Measurements from ENCODE around the gene SCN4B. TPM values are rescaled to one million over a fixed set of nuclear protein-coding genes. Genes with fewer than 3 reads are reported as not detected.
A peak's percentile ranks its signal among the peaks of the same experiment; 100 is the strongest.

Gene SCN4B
- total RNA-seq, 1 donor from 2014 or later: 1.9 TPM

DNA sequence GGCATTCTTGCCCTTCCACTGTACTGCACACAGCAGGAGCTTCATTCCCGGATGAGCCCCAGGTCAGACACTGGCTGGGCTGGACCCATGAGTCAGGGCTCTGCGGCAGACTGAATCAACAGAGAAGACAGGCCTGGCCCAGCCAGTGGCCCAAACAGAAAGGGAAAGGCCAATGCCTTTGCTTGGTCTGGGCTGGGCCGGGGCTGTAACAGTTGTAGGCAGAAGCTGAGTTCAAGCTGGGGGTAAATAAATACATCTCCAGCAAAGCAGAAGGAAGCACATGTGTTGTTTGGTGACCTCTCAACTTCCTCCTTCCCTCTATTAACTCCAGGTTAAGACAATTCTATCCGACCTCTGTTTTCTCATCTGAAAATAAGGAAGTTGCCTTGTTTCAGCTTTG lies 64.1 kb downstream of the SCN4B start:
- Mint-ChIP-seq H3K4me1 (peaks cover 3% of the 10 kb centered on the region), H3K9me3 (no peaks in the 10 kb centered on the region), H3K27ac (no peak overlapping the region), H3K4me3 (no peak overlapping the region), H3K27me3 (ENCODE audit: low read depth) (peaks cover 5% of the 10 kb centered on the region), H3K36me3 (no peaks in the 10 kb centered on the region)
- no peak for TF ChIP-seq CTCF (IDR thresholded peaks at IDR 0.05; ENCODE audit: unreplicated experiment)
- no peak for DNase-seq (ENCODE audit: low spot score in 2 of 2, unreplicated experiment in 2 of 2)

- Mint-ChIP-seq H3K27ac (no peak overlapping the region), H3K9me3 (no peaks in the 10 kb centered on the region), H3K4me1 (peaks cover 7% of the 10 kb centered on the region), H3K4me3 (no peak overlapping the region), H3K27me3 (ENCODE audit: low read depth) (peaks cover 5% of the 10 kb centered on the region), H3K36me3 (no peaks in the 10 kb centered on the region)
- TF ChIP-seq CTCF (IDR thresholded peaks at IDR 0.05; ENCODE audit: unreplicated experiment): no peak
- no peak for DNase-seq (ENCODE audit: low spot score in 2 of 2, unreplicated experiment in 2 of 2)
These were observed 64.7 kb downstream of the SCN4B start for GRCh38 chr11:118087931-118088330.

GRCh38 chr11:118086913-118087768 lies 65.5 kb downstream of the SCN4B start, which contains the start of gene SMIM35:
Gene SMIM35 (minus strand): TSS chr11:118086963. CDS start chr11:118086757, 206 bp downstream.
- Mint-ChIP-seq H3K27ac (no peak within 1 kb of the TSS), H3K4me3 (no peak within 1 kb of the TSS), H3K4me1 (peaks cover 9% of the 10 kb centered on the region), H3K27me3 (ENCODE audit: low read depth) (peaks cover 5% of the 10 kb centered on the region), H3K9me3 (no peaks in the 10 kb centered on the region), H3K36me3 (no peaks in the 10 kb centered on the region)
- no peak for TF ChIP-seq CTCF (IDR thresholded peaks at IDR 0.05; ENCODE audit: unreplicated experiment)
- DNase-seq (ENCODE audit: low spot score in 2 of 2, unreplicated experiment in 2 of 2): no peak

- H3K9me3 Mint-ChIP-seq: no peaks in the 10 kb centered on the region
- H3K4me3 Mint-ChIP-seq: no peak overlapping the region
- no peak for DNase-seq (ENCODE audit: low spot score in 2 of 2, unreplicated experiment in 2 of 2)
- peaks cover 5% of the 10 kb centered on the region for H3K27me3 Mint-ChIP-seq (ENCODE audit: low read depth)
- peaks cover 11% of the 10 kb centered on the region for H3K4me1 Mint-ChIP-seq
- H3K36me3 Mint-ChIP-seq: no peaks in the 10 kb centered on the region
- H3K27ac Mint-ChIP-seq: no peak overlapping the region
- no peak for TF ChIP-seq CTCF (IDR thresholded peaks at IDR 0.05; ENCODE audit: unreplicated experiment)
These were observed 68.0 kb downstream of the SCN4B start for GRCh38 chr11:118084656-118085055.

GRCh38 chr11:118084247-118084646 lies 68.4 kb downstream of the SCN4B start:
- Mint-ChIP-seq H3K27me3 (ENCODE audit: low read depth) (peaks cover 5% of the 10 kb centered on the region), H3K36me3 (no peaks in the 10 kb centered on the region), H3K4me1 (peaks cover 12% of the 10 kb centered on the region), H3K27ac (peak overlapping the region; percentile 59), H3K9me3 (no peaks in the 10 kb centered on the region), H3K4me3 (no peak overlapping the region)
- no peak for TF ChIP-seq CTCF (IDR thresholded peaks at IDR 0.05; ENCODE audit: unreplicated experiment)
- no peak for DNase-seq (ENCODE audit: low spot score in 2 of 2, unreplicated experiment in 2 of 2)

Other genes starting within 250 kb of the SCN4B start
- gene TMPRSS13, start 223.4 kb downstream of the SCN4B start, total RNA-seq: 10.4 to 11.3 TPM (median 10.9 TPM) in 3 replicates
- gene IL10RA, start 166.4 kb downstream of the SCN4B start, total RNA-seq: 0.38 to 0.78 TPM (median 0.42 TPM) in 3 replicates
- gene TMPRSS4, start 75.7 kb downstream of the SCN4B start, total RNA-seq: 0.66 to 0.99 TPM (median 0.94 TPM) in 3 replicates
- gene SMIM35, start 65.9 kb downstream of the SCN4B start, total RNA-seq: not detected in 3 replicates
- 2.3 to 2.5 TPM (median 2.4 TPM) in 3 replicates for gene SCN2B, start 23.8 kb upstream of the SCN4B start, total RNA-seq
- gene JAML, start 72.2 kb upstream of the SCN4B start, total RNA-seq: not detected in 3 replicates
- 5.0 to 5.7 TPM (median 5.2 TPM) in 3 replicates for gene MPZL3, start 99.5 kb upstream of the SCN4B start, total RNA-seq
- gene MPZL2, start 111.5 kb upstream of the SCN4B start, total RNA-seq: 32.3 to 36.9 TPM (median 32.8 TPM) in 3 replicates
- gene CD3E, start 151.9 kb upstream of the SCN4B start, total RNA-seq: not detected in 3 replicates
- gene CD3D, start 189.9 kb upstream of the SCN4B start, total RNA-seq: not detected in 3 replicates
- gene CD3G, start 191.5 kb upstream of the SCN4B start, total RNA-seq: not detected in 3 replicates
- gene UBE4A, start 206.8 kb upstream of the SCN4B start, total RNA-seq: 40.5 to 41.5 TPM (median 41.5 TPM) in 3 replicates
- gene ATP5MG, start 248.8 kb upstream of the SCN4B start, total RNA-seq: 168 to 188 TPM (median 180 TPM) in 3 replicates